Mucosa of descending colon (tissue), 3 donors: ENCODE measurements around the gene METRN. TPM values are rescaled to one million over a fixed set of nuclear protein-coding genes. Genes with fewer than 3 reads are reported as not detected.

ENCODE experiments used
- ATAC-seq: fragments of 200-7000 bp; cut with Tn5 transposase; one replicate; pipeline ENCODE4 v1.9.1; 2020; ENCODE audit warnings: mild to moderate bottlenecking, moderate library complexity
- DNase-seq, 3 donors: peaks; one replicate each; pipeline ENCODE4 v3.0.0-alpha.2; 2020
- H3K36me3 ChIP-seq: fragments of 200-600 bp; one replicate; pipeline ENCODE4 v1.8.0; 2021; ENCODE audit warnings: low read depth, mild to moderate bottlenecking
- H3K4me1 ChIP-seq: fragments of 200-600 bp; one replicate; pipeline ENCODE4 v1.8.0; 2021; ENCODE audit warnings: low read depth, mild to moderate bottlenecking
- H3K4me3 ChIP-seq: fragments of 200-600 bp; one replicate; pipeline ENCODE4 v1.8.0; 2021; ENCODE audit warnings: mild to moderate bottlenecking
- H3K9me3 ChIP-seq: fragments of 200-600 bp; one replicate; pipeline ENCODE4 v1.8.0; 2021; ENCODE audit warnings: mild to moderate bottlenecking
- CTCF ChIP-seq: fragments of 200-600 bp; IDR thresholded peaks from one replicate; pipeline ENCODE4 v1.8.0; 2022; ENCODE audit warnings: antibody characterized with exemption, mild to moderate bottlenecking
- intact Hi-C, 2 donors: fragments of 100-400 bp; cut with DNase I in 1 of 2; cut with micrococcal nuclease in 1 of 2; formaldehyde crosslinking; loops; one replicate each; pipeline versions ENCODE4 v1.11.0 to v1.11.1; 2022; cut with DNase I, micrococcal nuclease
- total RNA-seq, 3 donors: library from RNA; stranded (reverse); fragmentation: NEBNext Ultra II Directional in 2 of 3; extraction: Animal tissue kit (Norgen Biotek cat#: 25700) in 2 of 3; gene quantifications; one replicate each; pipeline versions ENCODE4 v1.2.1 to v1.2.4, GENCODE V29; 2021 to 2023
- donor health status: DM: no; HTN: no; CAD: no; lungs with moderate emphysema.
- donor health status: DM: no; HTN: no; CAD: no.
- donor health status: DM: no; HTN: yes; CAD: no.

METRN gene
- total RNA-seq, 3 donors from 2014 or later = 15.8 to 34.5 (median 22.0) TPM

GRCh38 chr16:718389-718788, 3.5 kb downstream of the METRN start:
- no peaks in the 10 kb centered on the region for H3K36me3 ChIP-seq
- no peak for DNase-seq
- no peak overlapping the region for H3K4me3 ChIP-seq
- no peak for TF ChIP-seq CTCF
- peaks cover 52% of the 10 kb centered on the region for H3K4me1 ChIP-seq
- intact Hi-C loops = loop anchor here in 1 of 2 donors (10.0 kb wide), 1 partner anchor 336 kb away; no protein-coding TSS in a partner anchor
- no peaks in the 10 kb centered on the region for H3K9me3 ChIP-seq
- no peak for ATAC-seq

GRCh38 chr16:718922-719321, 4.0 kb downstream of the METRN start:
- ATAC-seq (peak; percentile 19), DNase-seq (peak; percentile 75 to 81 (median 76))
- peaks cover 52% of the 10 kb centered on the region for H3K4me1 ChIP-seq
- no peak overlapping the region for H3K4me3 ChIP-seq
- no peaks in the 10 kb centered on the region for H3K9me3 ChIP-seq
- no peaks in the 10 kb centered on the region for H3K36me3 ChIP-seq
- TF ChIP-seq CTCF = no peak
- intact Hi-C loops = loop anchor here in 1 of 2 donors (10.0 kb wide), 1 partner anchor 336 kb away; no protein-coding TSS in a partner anchor

GRCh38 chr16:719815-720446, 5.0 kb downstream of the METRN start:
- intact Hi-C loops = loop anchor here in 1 of 2 donors (10.0 kb wide), 1 partner anchor 335 kb away; no protein-coding TSS in a partner anchor
- ATAC-seq (peak; percentile 4), DNase-seq (peak in 1 of 3 donors; percentile 51)

GRCh38 chr16:720447-720989, 5.6 kb downstream of the METRN start:
- no peaks in the 10 kb centered on the region for H3K9me3 ChIP-seq
- intact Hi-C loops = no loop called here
- peaks cover 49% of the 10 kb centered on the region for H3K4me1 ChIP-seq
- DNase-seq = peak in 1 of 3 donors; percentile 58
- no peak for TF ChIP-seq CTCF
- no peaks in the 10 kb centered on the region for H3K36me3 ChIP-seq
- peak; percentile 29 for ATAC-seq
- peak overlapping the region; percentile 41 for H3K4me3 ChIP-seq

More at GRCh38 chr16:719815-720446, 5.0 kb downstream of the METRN start:
- TF ChIP-seq CTCF = no peak
- H3K36me3 ChIP-seq = no peaks in the 10 kb centered on the region
- H3K9me3 ChIP-seq = no peaks in the 10 kb centered on the region
- peak overlapping the region; percentile 41 for H3K4me3 ChIP-seq
- peaks cover 52% of the 10 kb centered on the region for H3K4me1 ChIP-seq

- Histone ChIP-seq H3K4me1 (peaks cover 44% of the 10 kb centered on the region), H3K4me3 (peak within 1 kb of the TSS; percentile 41), H3K36me3 (no peaks in the 10 kb centered on the region), H3K9me3 (no peaks in the 10 kb centered on the region)
- no peak for TF ChIP-seq CTCF
- intact Hi-C loops = no loop called here
- DNase-seq = peak; percentile 88 to 93 (median 92)
- peak; percentile 85 for ATAC-seq
Measured at GRCh38 chr16:720990-721764, 6.3 kb downstream of the METRN start, which contains the start of gene ANTKMT. TSS of gene ANTKMT (plus strand) at chr16:721146. CDS start at chr16:721275, 129 bp downstream.
